Motor neuron (in vitro differentiated cells): ENCODE measurements around the gene CRYBA4. TPM values are rescaled to one million over a fixed set of nuclear protein-coding genes. Genes with fewer than 3 reads are reported as not detected.
A peak's percentile ranks its signal among the peaks of the same experiment; 100 is the strongest.

Source experiments
- ATAC-seq, 8 experiments: fragments of 200-7000 bp; cut with Tn5 transposase; replicated peaks in 6 of 8; 2 replicates each; pipeline ENCODE4 v1.8.0; 2021; ENCODE audit warnings: mild to moderate bottlenecking in 8 of 8, moderate library complexity in 8 of 8
- H3K27ac ChIP-seq, 2 donors: fragments of 250-450 bp; sonication (Bioruptor Pico); 2 replicates each; pipeline ENCODE4 v1.9.0; 2021; ENCODE audit warnings: antibody characterized with exemption in 2 of 2, mild to moderate bottlenecking in 2 of 2, moderate library complexity in 1 of 2
- H3K4me1 ChIP-seq, 2 donors: fragments of 250-450 bp; sonication (Bioruptor Pico); replicated peaks in 1 of 2; 2 replicates each; pipeline ENCODE4 v1.6.1; 2021; ENCODE audit warnings: antibody characterized with exemption in 2 of 2, mild to moderate bottlenecking in 2 of 2, moderate library complexity in 1 of 2
- H3K4me3 ChIP-seq, 5 donors: fragments of 250-450 bp; sonication (Bioruptor Pico); 2 replicates each; pipeline ENCODE4 v1.9.0; 2021; ENCODE audit warnings: antibody characterized with exemption in 5 of 5, mild to moderate bottlenecking in 5 of 5, moderate library complexity in 4 of 5
- WGBS, 10 experiments: fragments of 450-650 bp; shearing (Covaris generic); methylation state at CpG; one replicate each; pipeline ENCODE4 v1.0.0; 2022; 5-methylcytosine and 5-hydroxymethylcytosine counted together
- in situ Hi-C, 9 experiments: fragments of 400-800 bp; cut with MboI; loops; one replicate each; pipeline ENCODE4 v1.15.0; 2021; ENCODE audit warnings: low sequenced_read_pairs in 9 of 9, low pct_unique_long_range_greater_than_20kb in 2 of 9; ENCODE audit not compliant: unreplicated experiment in 9 of 9
- total RNA-seq, 8 experiments: library from RNA; unstranded; fragments of 300-600 nt; gene quantifications; 2 replicates each; pipeline versions ENCODE4 v1.2.3 to v1.2.4, GENCODE V29; 2022

CRYBA4 gene
- total RNA-seq, 8 experiments from 2014 or later, result 0.38 to 1.2 (median 0.49) TPM; not detected in 4

- Histone ChIP-seq H3K4me3 (peak overlapping the region; percentile 59 to 95 (median 65)), H3K4me1 (peaks cover 19 to 29% of the 10 kb centered on the region in 2 donors), H3K27ac (peak overlapping the region; percentile 83 to 95)
- in situ Hi-C loops, result no loop called here
- 0 to 57% (median 20%) methylated on average over 1 to 8 of the region's 27 CpGs; no CpG with 5 or more reads in 3 of the 10 experiments for WGBS, 10 experiments
- ATAC-seq, result peak; percentile 73 to 93 (median 77)
Measured at GRCh38 chr22:26658671-26659478, 37.1 kb downstream of the CRYBA4 start.

DNA sequence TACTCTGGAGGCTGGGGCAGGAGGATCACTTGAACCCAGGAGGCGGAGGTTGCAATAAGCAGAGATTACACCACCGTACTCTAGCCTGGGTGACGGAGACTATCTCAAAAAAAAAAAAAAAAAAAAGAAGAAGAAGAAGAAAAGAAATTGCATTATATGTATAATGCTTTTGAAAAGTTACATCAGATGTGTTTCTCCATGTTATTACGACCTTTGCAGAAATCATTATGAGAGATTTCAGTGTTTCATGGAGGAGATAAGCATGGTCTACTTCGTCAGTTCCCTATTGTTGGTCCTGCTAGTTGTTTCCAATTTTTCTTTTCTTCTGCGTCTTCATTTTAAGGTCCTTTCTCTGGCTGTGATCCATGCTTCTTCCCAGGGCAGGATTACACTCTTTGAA, 38.6 kb downstream of the CRYBA4 start:
- Histone ChIP-seq H3K4me3 (peak overlapping the region in 3 of 5 donors; percentile 7 to 11 (median 8)), H3K4me1 (peaks cover 22 to 29% of the 10 kb centered on the region in 2 donors), H3K27ac (peak overlapping the region; percentile 62 to 63)
- 20 to 100% (median 62%) methylated on average over 1 to 6 of the region's 6 CpGs; no CpG with 5 or more reads in 1 of the 10 experiments for WGBS, 10 experiments
- in situ Hi-C loops, result no loop called here
- no peak for ATAC-seq

DNA sequence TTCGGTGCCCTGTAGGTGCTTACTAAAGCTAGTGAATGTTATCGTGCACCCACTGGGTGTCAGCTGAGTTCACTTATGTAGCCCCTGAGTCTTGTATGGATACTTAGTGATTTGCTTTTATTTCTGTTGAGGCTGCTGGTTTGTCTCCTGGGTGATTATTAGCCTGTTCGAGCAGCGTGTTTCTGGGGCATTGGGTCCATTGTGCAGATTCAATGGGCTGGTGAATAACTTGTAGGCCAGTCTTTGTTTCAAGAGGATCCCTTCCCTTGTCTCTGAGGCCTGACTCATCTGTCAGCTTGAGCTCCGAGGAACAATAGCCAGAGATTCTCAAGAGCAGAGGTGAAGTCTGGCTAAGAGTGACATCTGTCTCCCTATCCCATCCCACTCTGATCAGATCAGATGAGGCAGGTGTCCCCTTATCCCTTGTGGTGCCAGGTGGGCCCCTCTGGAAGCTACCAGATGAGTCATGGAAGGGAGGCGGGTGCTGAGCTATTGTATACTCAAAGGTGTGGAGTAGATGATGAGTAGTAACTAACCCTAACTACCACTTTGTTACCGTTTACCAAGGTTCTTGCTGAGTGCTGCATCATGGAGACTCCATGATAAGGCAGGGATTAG, 39.3 kb downstream of the CRYBA4 start:
- Histone ChIP-seq H3K27ac (peak overlapping the region; percentile 62 to 63), H3K4me3 (peak overlapping the region in 3 of 5 donors; percentile 7 to 11 (median 8)), H3K4me1 (peaks cover 23 to 29% of the 10 kb centered on the region in 2 donors)
- ATAC-seq, result peak in 5 of 8 experiments; percentile 22 to 44 (median 33)
- WGBS, 10 experiments, result 0 to 100% (median 12%) methylated on average over 1 to 3 of the region's 7 CpGs; no CpG with 5 or more reads in 5 of the 10 experiments
- in situ Hi-C loops, result no loop called here

- 83 to 100% (median 100%) methylated on average over 1 to 2 of the region's 2 CpGs; no CpG with 5 or more reads in 5 of the 10 experiments for WGBS, 10 experiments
- H3K4me3 ChIP-seq, result no peak overlapping the region
Measured at GRCh38 chr22:26662160-26662559, 40.4 kb downstream of the CRYBA4 start.

GRCh38 chr22:26663374-26663923, 41.7 kb downstream of the CRYBA4 start:
- H3K4me1 ChIP-seq, result peaks cover 23 to 24% of the 10 kb centered on the region in 2 donors
- H3K27ac ChIP-seq, result no peak overlapping the region
- no peak overlapping the region for H3K4me3 ChIP-seq
- no peak for ATAC-seq
- in situ Hi-C loops, result no loop called here
- WGBS, 10 experiments, result 43 to 100% (median 66%) methylated on average over 1 to 8 of the region's 9 CpGs; no CpG with 5 or more reads in 1 of the 10 experiments

More at GRCh38 chr22:26662160-26662559, 40.4 kb downstream of the CRYBA4 start:
- no peak for ATAC-seq
- no peak overlapping the region for H3K27ac ChIP-seq
- in situ Hi-C loops, result no loop called here
- H3K4me1 ChIP-seq, result peaks cover 23 to 24% of the 10 kb centered on the region in 2 donors

- ATAC-seq, result no peak
- Histone ChIP-seq H3K4me3 (no peak overlapping the region), H3K4me1 (peaks cover 8% of the 10 kb centered on the region in 2 donors), H3K27ac (no peak overlapping the region)
- WGBS, 10 experiments, result 0 to 67% (median 0%) methylated on average over 1 to 4 of the region's 4 CpGs; no CpG with 5 or more reads in 5 of the 10 experiments
- in situ Hi-C loops, result no loop called here
Measured at GRCh38 chr22:26665813-26666231, 44.1 kb downstream of the CRYBA4 start.

DNA sequence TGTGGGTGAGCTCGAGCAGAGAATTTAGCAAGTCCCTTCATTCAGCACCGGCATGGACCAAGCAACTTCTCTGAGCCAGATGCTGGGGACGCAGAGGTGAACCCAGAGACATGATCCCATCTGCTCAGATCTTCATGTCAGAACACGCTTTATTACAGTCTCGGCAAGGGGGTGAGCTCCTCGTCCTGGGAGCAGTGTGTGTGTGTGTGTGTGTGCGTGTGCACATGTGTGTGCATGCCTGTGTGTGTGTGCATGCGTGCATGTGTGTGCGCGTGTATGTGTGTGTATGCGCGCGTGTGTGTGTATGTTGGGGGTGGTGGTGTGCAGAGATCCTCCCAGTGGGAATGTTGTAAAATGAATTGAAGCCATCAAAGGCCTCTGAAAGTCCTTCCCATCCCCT, 45.4 kb downstream of the CRYBA4 start:
- WGBS, 10 experiments, result 40 to 95% (median 77%) methylated on average over 1 to 7 of the region's 13 CpGs; no CpG with 5 or more reads in 5 of the 10 experiments
- ATAC-seq, result no peak
- Histone ChIP-seq H3K4me1 (peaks cover 8 to 15% of the 10 kb centered on the region in 2 donors), H3K27ac (no peak overlapping the region), H3K4me3 (no peak overlapping the region)
- in situ Hi-C loops, result no loop called here

GRCh38 chr22:26669060-26669481, 47.3 kb downstream of the CRYBA4 start:
- peak in 3 of 8 experiments; percentile 1 to 49 (median 9) for ATAC-seq
- no peak overlapping the region for H3K27ac ChIP-seq
- WGBS, 10 experiments, result 0 to 80% (median 50%) methylated on average over 1 to 2 of the region's 2 CpGs; no CpG with 5 or more reads in 5 of the 10 experiments

DNA sequence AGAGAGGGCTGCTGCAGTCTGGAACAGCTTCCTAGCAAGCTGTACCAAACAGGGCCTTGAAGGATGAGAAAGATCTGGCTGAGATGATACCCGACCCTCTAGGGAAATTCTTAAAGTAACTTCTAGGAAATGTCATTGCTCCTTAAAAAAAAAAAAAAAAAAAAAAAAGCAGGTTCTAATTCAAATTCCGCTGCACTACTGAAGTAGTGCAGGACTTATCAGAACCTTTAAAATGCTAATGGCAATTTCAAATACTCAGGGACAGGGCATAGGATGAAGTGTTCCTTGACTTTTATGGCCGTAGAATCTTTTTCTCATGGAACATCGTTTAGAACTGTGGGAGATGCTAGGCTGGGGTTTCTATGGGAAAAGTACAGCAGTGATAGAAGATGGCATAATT, 48.7 kb downstream of the CRYBA4 start:
- H3K4me3 ChIP-seq, result no peak overlapping the region
- ATAC-seq, result no peak
- 43 to 96% (median 88%) methylated on average over 2 to 4 of the region's 4 CpGs; no CpG with 5 or more reads in 1 of the 10 experiments for WGBS, 10 experiments
- no peak overlapping the region for H3K27ac ChIP-seq
- in situ Hi-C loops, result no loop called here
- H3K4me1 ChIP-seq, result peaks cover 20 to 31% of the 10 kb centered on the region in 2 donors

More at GRCh38 chr22:26669060-26669481, 47.3 kb downstream of the CRYBA4 start:
- in situ Hi-C loops, result no loop called here
- H3K4me1 ChIP-seq, result peaks cover 17 to 24% of the 10 kb centered on the region in 2 donors
- H3K4me3 ChIP-seq, result no peak overlapping the region

- in situ Hi-C loops, result no loop called here
- ATAC-seq, result no peak
- Histone ChIP-seq H3K4me3 (no peak overlapping the region), H3K27ac (peak overlapping the region; percentile 91 to 93), H3K4me1 (peaks cover 20 to 31% of the 10 kb centered on the region in 2 donors)
- WGBS, 10 experiments, result 40 to 100% (median 81%) methylated on average over 1 to 5 of the region's 15 CpGs; no CpG with 5 or more reads in 1 of the 10 experiments
Measured at GRCh38 chr22:26671317-26672059, 49.7 kb downstream of the CRYBA4 start.

- Histone ChIP-seq H3K4me3 (peak overlapping the region; percentile 14 to 55 (median 44)), H3K4me1 (peaks cover 20 to 31% of the 10 kb centered on the region in 2 donors), H3K27ac (peak overlapping the region; percentile 91 to 93)
- WGBS, 10 experiments, result 66 to 80% methylated on average over 1 to 6 of the region's 8 CpGs; no CpG with 5 or more reads in 8 of the 10 experiments
- no peak for ATAC-seq
- in situ Hi-C loops, result no loop called here
Measured at GRCh38 chr22:26672060-26672471, 50.3 kb downstream of the CRYBA4 start.
